Neural cell (in vitro differentiated cells): ENCODE results near the gene AHNAK. TPM values are rescaled to one million over a fixed set of nuclear protein-coding genes. Genes with fewer than 3 reads are reported as not detected.

Source experiments
- H2AFZ ChIP-seq: fragments of 200-600, 300-800 bp; sonication (generic), shearing (Covaris generic); 2 replicates; pipeline ENCODE4 v1.6.0; 2014; ENCODE audit warnings: low read depth, mild to moderate bottlenecking, antibody characterized with exemption, low read length, moderate library complexity
- H3F3A ChIP-seq: fragments of 200-600 bp; shearing (Covaris generic); 2 replicates; pipeline ENCODE4 v1.6.1; 2016; ENCODE audit warnings: mild to moderate bottlenecking, moderate library complexity, mixed read lengths, antibody characterized with exemption, low read length; ENCODE audit not compliant: insufficient read depth, poor library complexity, severe bottlenecking
- H3K27ac ChIP-seq: fragments of 200-600, 300-800 bp; sonication (generic), shearing (Covaris generic); 2 replicates; pipeline ENCODE4 v1.5.1; 2014; ENCODE audit warnings: mild to moderate bottlenecking, low read length, moderate library complexity
- H3K27me3 ChIP-seq: fragments of 300-800, 200-600 bp; sonication (generic), shearing (Covaris generic); 2 replicates; pipeline ENCODE4 v1.6.0; 2014; ENCODE audit warnings: mild to moderate bottlenecking, low read depth, low read length, moderate library complexity; ENCODE audit not compliant: insufficient read depth
- H3K36me3 ChIP-seq: fragments of 300-800, 200-600 bp; sonication (generic), shearing (Covaris generic); 2 replicates; pipeline ENCODE4 v1.5.1; 2014; ENCODE audit warnings: mild to moderate bottlenecking, antibody characterized with exemption, low read length, moderate library complexity; ENCODE audit not compliant: insufficient read depth
- H3K4me2 ChIP-seq: fragments of 300-800, 200-600 bp; sonication (generic), shearing (Covaris generic); 2 replicates; pipeline ENCODE4 v1.6.0; 2014; ENCODE audit warnings: mild to moderate bottlenecking, low read length
- H3K4me3 ChIP-seq: fragments of 300-800, 200-600 bp; sonication (generic), shearing (Covaris generic); 2 replicates; pipeline ENCODE4 v1.5.1; 2014; ENCODE audit warnings: mild to moderate bottlenecking, low read length, moderate library complexity
- H3K79me2 ChIP-seq: fragments of 200-600 bp; shearing (Covaris generic); replicated peaks from 2 replicates; pipeline ENCODE4 v1.6.0; 2014; ENCODE audit warnings: mild to moderate bottlenecking, low read length, moderate library complexity; ENCODE audit not compliant: insufficient read depth
- H3K9ac ChIP-seq: fragments of 300-800, 200-600 bp; sonication (generic), shearing (Covaris generic); 2 replicates; pipeline ENCODE4 v1.6.1; 2016; ENCODE audit warnings: mild to moderate bottlenecking, low read length, mixed read lengths
- H3K9me2 ChIP-seq: fragments of 200-600 bp; shearing (Covaris generic); 2 replicates; pipeline ENCODE4 v1.6.1; 2016; ENCODE audit warnings: mild to moderate bottlenecking, low read length, mixed read lengths; ENCODE audit not compliant: insufficient read depth
- H3K9me3 ChIP-seq: fragments of 200-600, 300-800 bp; sonication (generic), shearing (Covaris generic); 2 replicates; pipeline ENCODE4 v1.6.1; 2016; ENCODE audit warnings: mild to moderate bottlenecking, mixed run types, low read length, moderate library complexity, mixed read lengths
- H4K20me1 ChIP-seq: fragments of 200-600 bp; shearing (Covaris generic); 2 replicates; pipeline ENCODE4 v1.6.1; 2016; ENCODE audit warnings: mild to moderate bottlenecking, mixed run types; ENCODE audit not compliant: insufficient read depth
- CTCF ChIP-seq: fragments of 450-650 bp; IDR thresholded peaks from 2 replicates; pipeline ENCODE4 v1.5.1; 2014; ENCODE audit warnings: antibody characterized with exemption, mild to moderate bottlenecking, moderate library complexity; ENCODE audit not compliant: poor library complexity, severe bottlenecking
- EP300 ChIP-seq: fragments of 450-650 bp; conservative IDR thresholded peaks from 2 replicates; pipeline ENCODE4 v1.6.1; 2014; ENCODE audit warnings: antibody characterized with exemption, mild to moderate bottlenecking, moderate library complexity; ENCODE audit not compliant: poor library complexity, severe bottlenecking
- EZH2 ChIP-seq: fragments of 200-600, 300-800 bp; shearing (Covaris generic), sonication (generic); IDR thresholded peaks from 2 replicates; pipeline ENCODE4 v1.6.1; 2014; ENCODE audit warnings: antibody characterized with exemption, low read length, borderline replicate concordance, mild to moderate bottlenecking; ENCODE audit not compliant: insufficient read depth, poor library complexity, severe bottlenecking
- MXI1 ChIP-seq: fragments of 450-650 bp; conservative IDR thresholded peaks from 2 replicates; pipeline ENCODE4 v1.6.1; 2014; ENCODE audit warnings: antibody characterized with exemption, mild to moderate bottlenecking; ENCODE audit not compliant: poor library complexity, severe bottlenecking
- POLR2AphosphoS5 ChIP-seq: IDR thresholded peaks from 2 replicates; pipeline ENCODE4 v1.6.1; 2012
- RAD21 ChIP-seq: fragments of 450-650 bp; conservative IDR thresholded peaks from 2 replicates; pipeline ENCODE4 v1.6.1; 2014; ENCODE audit warnings: antibody characterized with exemption, mild to moderate bottlenecking, moderate library complexity
- REST ChIP-seq: IDR thresholded peaks from 2 replicates; pipeline ENCODE4 v1.6.1; 2012; ENCODE audit warnings: borderline replicate concordance
- SMC3 ChIP-seq: fragments of 450-650 bp; conservative IDR thresholded peaks from 2 replicates; pipeline ENCODE4 v1.6.1; 2014; ENCODE audit warnings: antibody characterized with exemption, mild to moderate bottlenecking, moderate library complexity; ENCODE audit not compliant: poor library complexity
- TAF1 ChIP-seq: IDR thresholded peaks from 2 replicates; pipeline ENCODE4 v1.6.1; 2012; ENCODE audit warnings: low read depth
- polyA plus RNA-seq: library from polyadenylated mRNA; depleted of rRNA; stranded (reverse); fragments of >200 nt; gene quantifications from 2 replicates; pipeline ENCODE4 v1.2.3, GENCODE V29; 2014

The AHNAK gene
- polyA plus RNA-seq, 1 donor from 2014 or later = 0.11 TPM

GRCh38 chr11:62443390-62444235, 103.0 kb downstream of the AHNAK start:
- H3K9me3 ChIP-seq = no peaks in the 10 kb centered on the region
- H3K9me2 ChIP-seq = no peaks in the 10 kb centered on the region
- no peaks in the 10 kb centered on the region for H3K36me3 ChIP-seq
- H3K79me2 ChIP-seq = no peaks in the 10 kb centered on the region
- no peak overlapping the region for H3K4me3 ChIP-seq
- no peak overlapping the region for H2AFZ ChIP-seq
- no peaks in the 10 kb centered on the region for H3K27me3 ChIP-seq
- no peak for TF ChIP-seq EZH2
- TF ChIP-seq EP300 = no peak
- no peak for TF ChIP-seq REST
- no peak for TF ChIP-seq CTCF
- TF ChIP-seq RAD21 = no peak
- no peak for TF ChIP-seq SMC3
- no peak for TF ChIP-seq TAF1
- TF ChIP-seq MXI1 = no peak
- TF ChIP-seq POLR2AphosphoS5 = no peak
- H3K4me2 ChIP-seq = no peak overlapping the region
- no peaks in the 10 kb centered on the region for H4K20me1 ChIP-seq
- H3F3A ChIP-seq = no peaks in the 10 kb centered on the region
- no peak overlapping the region for H3K27ac ChIP-seq
- no peak overlapping the region for H3K9ac ChIP-seq

- TF ChIP-seq MXI1 (no peak), CTCF (no peak), REST (no peak), POLR2AphosphoS5 (no peak), SMC3 (no peak), EZH2 (no peak), EP300 (no peak), RAD21 (no peak), TAF1 (no peak)
- Histone ChIP-seq H3F3A (no peaks in the 10 kb centered on the region), H4K20me1 (no peaks in the 10 kb centered on the region), H3K9me2 (no peaks in the 10 kb centered on the region), H3K27ac (no peak overlapping the region), H2AFZ (no peak overlapping the region), H3K4me2 (no peak overlapping the region), H3K9me3 (no peaks in the 10 kb centered on the region), H3K4me3 (no peak overlapping the region), H3K36me3 (no peaks in the 10 kb centered on the region), H3K9ac (no peak overlapping the region), H3K27me3 (no peaks in the 10 kb centered on the region), H3K79me2 (no peaks in the 10 kb centered on the region)
Measured at GRCh38 chr11:62439785-62440602, 106.6 kb downstream of the AHNAK start.
